ENCODE measurements around the gene SHISAL2A.

DNA sequence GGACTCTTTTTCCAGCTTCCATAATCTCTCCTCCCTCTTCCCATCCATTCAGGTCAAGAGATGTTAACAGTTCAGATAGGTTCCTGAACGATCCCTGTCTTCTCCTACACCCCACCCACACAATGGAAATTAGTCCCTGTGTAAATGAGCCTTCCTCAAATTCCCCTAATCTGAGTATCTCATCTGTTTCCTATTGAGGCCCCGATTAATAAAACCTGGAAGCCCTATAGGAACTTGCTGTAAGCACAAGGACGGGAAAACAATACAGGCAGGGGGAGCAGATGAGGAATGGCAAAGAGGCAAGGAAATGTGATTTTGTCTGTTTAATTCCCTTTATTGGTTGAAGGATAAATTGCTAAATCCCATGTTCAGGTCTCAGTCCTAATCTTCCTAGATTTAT lies 37.9 kb upstream of the SHISAL2A start:
- TF ChIP-seq, protein P1, sequence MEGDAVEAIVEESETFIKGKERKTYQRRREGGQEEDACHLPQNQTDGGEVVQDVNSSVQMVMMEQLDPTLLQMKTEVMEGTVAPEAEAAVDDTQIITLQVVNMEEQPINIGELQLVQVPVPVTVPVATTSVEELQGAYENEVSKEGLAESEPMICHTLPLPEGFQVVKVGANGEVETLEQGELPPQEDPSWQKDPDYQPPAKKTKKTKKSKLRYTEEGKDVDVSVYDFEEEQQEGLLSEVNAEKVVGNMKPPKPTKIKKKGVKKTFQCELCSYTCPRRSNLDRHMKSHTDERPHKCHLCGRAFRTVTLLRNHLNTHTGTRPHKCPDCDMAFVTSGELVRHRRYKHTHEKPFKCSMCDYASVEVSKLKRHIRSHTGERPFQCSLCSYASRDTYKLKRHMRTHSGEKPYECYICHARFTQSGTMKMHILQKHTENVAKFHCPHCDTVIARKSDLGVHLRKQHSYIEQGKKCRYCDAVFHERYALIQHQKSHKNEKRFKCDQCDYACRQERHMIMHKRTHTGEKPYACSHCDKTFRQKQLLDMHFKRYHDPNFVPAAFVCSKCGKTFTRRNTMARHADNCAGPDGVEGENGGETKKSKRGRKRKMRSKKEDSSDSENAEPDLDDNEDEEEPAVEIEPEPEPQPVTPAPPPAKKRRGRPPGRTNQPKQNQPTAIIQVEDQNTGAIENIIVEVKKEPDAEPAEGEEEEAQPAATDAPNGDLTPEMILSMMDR (IDR thresholded peaks at IDR 0.05; ENCODE audit: borderline replicate concordance, extremely low read depth, low read length, poor library complexity, severe bottlenecking): no peak
- TF ChIP-seq EZH2 (IDR thresholded peaks at IDR 0.05; ENCODE audit: borderline replicate concordance, low read depth, low read length, severe bottlenecking): no peak
